ENCODE measurements around the gene KIAA1755.

KIAA1755 gene

GRCh38 chr20:38217791-38218565, 42.6 kb downstream of the KIAA1755 start:
- DNase-seq (ENCODE audit: low read depth, low spot score): no peak

- DNase-seq (ENCODE audit: low read depth, low spot score): no peak
These were observed 43.6 kb downstream of the KIAA1755 start for GRCh38 chr20:38216746-38217595.

GRCh38 chr20:38216201-38216600, 44.3 kb downstream of the KIAA1755 start:
- DNase-seq (ENCODE audit: low read depth, low spot score): no peak

DNA sequence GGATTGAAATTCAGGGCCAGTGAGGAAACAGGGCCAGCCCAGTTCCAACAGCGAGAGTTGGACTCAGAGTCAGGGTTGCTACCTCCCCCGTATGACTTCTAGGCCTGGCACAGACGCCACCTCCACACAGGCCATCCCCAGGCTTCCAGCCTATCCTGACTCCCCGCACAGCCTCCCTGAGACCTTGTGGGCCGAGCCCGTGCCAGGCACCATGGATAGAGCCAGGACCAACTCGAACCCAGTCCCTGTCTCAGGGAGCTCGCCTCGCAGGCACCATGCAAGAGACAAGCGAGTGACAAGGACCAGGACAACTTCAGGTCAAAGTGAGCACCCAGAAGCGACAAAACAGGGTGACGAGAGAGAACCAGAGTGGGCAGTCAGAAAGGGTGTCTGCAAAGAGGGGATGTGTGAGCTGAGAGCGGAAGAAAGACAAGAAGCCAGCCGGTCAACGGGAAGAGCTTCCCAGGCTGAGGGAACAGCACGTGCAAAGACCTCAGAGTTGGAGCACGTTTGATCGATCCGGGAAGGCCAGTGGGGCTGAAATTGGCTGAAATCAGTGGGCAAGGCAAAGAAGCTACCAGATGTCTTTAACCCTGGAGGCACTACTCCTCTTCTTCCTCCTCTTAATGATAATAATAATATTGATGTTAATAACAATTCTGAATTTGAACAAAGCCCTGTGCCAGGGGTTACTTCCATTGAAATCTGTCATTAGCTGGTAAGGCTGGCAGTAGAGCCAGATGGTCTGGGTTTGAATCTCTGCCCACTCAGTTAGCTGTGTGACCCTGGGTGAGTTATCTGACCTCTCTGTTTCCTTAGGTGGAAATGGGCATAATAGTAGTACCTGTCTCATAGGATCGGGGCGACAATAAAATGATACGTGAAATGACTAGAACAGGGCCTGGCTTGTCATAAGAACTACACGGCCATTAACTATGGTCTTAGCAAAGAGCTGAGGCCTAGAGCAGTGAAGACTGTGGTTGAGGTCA, 45.0 kb downstream of the KIAA1755 start:
- no peak for DNase-seq (ENCODE audit: low read depth, low spot score)

DNA sequence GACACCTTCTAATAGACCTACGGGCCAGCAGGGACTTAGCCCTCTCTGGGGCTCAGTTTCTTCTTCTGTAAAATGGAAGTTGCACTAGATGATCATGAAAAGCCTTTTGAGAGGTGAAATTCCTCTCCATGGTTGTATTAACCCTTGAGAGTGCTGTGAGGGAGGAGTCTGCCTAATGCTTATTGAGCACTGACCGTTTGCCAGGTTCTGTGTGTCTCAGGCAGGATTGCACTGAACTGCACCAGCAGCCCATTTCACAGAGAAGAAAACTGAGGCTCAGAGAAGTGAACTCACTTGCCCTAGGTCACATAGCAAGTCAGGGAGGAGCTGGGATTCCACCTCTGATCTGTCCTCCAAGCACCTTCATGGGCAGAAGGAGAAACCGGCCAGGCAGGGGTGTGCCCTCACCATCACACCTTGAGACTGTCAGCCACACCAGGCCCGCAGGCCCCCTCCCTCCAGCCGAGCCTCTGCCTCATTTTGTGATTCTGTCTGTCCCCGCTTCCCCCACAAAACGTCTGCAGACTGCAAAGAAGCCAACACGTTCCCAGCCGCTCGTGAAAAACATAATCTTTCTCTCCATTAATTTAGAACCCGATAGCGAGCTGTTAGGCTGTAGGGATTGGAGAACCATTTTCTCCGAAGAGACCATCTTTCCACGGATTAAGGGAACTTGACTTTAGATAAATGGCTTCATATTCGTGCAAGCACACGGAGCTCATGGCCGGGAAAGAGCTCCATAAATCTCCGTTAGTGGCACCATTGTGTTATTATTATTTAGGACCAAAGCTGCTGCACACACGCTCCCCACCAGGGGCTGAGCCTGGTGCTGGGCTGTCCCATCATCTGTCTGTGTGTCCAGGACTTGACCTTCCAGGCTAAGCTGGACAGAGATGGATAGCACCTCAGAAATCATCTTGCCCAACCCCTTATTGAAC, 46.0 kb downstream of the KIAA1755 start:
- DNase-seq (ENCODE audit: low read depth, low spot score): no peak

DNA sequence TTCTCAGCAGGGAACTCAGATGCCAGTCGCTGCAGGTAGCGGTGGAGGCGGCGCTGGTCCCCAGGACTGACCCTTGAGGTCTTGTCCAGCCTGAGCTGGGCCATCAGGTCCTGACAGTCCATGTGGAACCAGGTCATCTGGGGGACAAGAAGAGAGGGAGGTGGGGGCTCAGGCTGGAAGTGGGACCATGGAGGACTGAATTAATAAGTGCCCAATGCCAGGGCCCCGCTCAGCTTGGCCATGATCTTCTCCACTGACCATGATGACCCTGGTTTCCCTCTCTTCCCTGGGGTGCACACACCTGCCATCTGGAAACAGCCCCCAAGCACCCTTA, 47.0 kb downstream of the KIAA1755 start:
- no peak for DNase-seq (ENCODE audit: low read depth, low spot score)

- DNase-seq (ENCODE audit: low read depth, low spot score): no peak
These were observed 47.5 kb downstream of the KIAA1755 start for GRCh38 chr20:38212806-38213606.

DNA sequence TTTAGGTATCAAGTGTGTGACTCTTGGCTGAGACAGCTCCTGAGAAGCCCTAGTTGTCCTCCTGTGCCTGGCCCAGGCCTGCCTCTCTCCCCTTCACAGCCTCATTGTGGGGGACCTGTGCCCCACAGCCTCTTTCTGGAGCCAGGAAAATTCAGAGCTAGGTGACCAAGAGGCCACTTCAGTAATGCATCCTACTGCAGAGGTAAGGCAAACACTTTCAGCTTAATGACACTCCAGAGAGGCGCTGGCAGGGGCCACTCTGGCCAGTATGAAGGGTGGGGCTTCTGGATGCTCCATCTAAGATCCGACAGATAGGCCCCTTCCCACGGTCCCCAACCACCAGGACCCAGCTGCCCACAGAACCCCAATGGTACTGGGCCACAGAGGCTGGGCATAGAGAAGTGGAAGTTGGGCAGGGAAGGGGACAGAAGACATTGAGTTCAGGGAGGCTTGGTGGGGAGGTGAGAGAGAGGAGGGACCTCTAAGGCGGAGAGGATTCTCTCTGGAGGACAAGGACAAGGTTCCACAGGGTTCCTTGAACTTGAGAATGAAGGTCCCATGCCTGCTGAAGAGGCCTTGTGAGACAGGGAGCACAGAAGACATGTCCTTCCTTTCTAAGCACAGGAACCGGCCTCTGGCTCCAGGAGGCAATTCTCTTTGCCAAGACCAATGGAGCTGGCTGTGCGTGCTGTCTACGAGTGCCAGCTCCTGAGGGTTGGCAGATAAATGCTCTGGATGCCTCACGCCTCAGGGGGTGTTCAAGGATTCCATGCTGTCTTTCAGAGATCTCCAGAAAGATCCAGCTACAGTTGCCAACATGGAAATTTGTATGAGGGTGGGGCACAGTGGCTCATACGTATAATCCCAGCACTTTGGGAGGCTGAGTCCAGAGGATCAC, 49.1 kb downstream of the KIAA1755 start:
- DNase-seq (ENCODE audit: low read depth, low spot score): no peak

DNA sequence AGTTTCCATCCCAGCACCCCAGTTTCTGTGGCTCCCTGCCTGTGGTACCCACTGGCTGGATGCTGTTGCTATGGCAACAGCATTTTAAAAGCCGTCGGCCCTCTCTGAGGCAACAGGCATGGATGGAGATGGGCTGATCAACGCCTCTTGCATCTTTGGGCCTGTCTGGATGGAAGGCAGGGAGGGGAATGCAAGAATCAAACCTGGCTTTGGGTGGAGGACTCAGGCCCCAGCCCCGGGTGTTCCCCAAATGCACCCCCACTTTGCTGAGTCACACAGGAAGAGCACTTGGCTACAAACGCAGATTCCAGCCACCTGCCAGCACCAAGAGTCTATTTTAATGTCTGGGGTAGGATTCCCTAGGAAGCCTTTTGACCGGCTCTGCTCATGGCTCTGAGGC, 49.8 kb downstream of the KIAA1755 start:
- DNase-seq (ENCODE audit: low read depth, low spot score): no peak

DNA sequence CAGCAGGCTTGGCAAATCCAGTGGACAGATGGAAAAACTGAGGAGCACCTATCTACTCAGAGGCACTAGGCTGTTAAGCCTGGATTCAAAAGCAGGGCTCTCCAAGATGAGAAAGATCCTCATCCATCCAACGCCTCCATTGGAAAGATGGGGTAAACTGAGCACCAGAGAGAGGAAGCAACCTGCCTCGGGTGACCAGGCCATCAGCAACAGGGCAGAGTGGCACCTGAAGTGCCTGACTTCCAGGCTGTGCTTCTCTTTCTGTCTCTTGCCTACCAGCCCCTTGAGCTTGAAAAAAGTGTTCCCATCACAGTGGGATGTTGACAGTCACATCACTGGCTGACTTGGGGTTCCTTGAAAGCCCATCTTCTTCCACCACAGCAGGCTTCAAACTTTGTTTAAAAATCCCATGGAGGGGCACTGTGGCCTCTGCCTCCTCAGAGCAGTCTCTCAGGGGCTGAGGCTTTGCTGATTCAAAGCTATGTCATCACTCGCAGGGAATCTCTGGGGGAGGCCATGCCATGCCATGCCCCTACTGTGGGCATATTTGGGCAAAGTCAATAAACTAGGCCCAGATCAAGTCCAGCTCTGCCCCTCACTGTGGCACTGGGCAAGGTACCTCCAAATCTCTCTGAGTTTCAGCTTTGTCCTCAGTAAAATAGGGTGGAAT, 50.7 kb downstream of the KIAA1755 start:
- DNase-seq (ENCODE audit: low read depth, low spot score): no peak

DNA sequence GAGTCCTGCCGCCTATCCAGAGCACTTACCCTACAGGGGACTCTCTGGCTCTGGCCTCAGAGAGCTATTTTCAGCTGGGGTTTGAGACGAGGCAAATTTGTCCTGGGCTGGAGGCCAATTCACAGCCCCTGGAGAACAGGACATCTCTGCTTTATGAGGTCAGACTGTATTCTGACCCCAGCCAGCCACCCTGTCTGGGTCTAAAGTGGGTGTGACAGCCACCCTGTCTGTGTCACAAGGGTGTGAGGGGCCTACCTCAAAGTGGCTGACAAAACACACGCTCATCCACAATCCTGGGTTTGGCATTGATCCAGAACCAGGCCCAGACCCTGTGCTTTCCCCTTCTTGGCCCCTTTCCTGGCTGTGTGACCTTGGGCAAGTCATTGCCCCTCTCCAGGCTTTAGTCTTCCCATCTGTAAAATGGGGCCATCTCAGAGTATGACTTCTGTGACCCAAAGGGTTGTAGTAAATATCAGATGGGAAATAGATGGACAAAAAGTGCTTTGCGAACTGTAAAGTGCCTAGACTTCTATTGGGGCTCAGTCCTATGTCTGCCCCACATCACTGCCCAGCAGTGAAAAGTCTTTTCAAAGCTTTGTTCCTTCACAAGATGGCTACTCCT, 51.4 kb downstream of the KIAA1755 start:
- DNase-seq (ENCODE audit: low read depth, low spot score): no peak

GRCh38 chr20:38208523-38208922, 52.0 kb downstream of the KIAA1755 start:
- DNase-seq (ENCODE audit: low read depth, low spot score): no peak

DNA sequence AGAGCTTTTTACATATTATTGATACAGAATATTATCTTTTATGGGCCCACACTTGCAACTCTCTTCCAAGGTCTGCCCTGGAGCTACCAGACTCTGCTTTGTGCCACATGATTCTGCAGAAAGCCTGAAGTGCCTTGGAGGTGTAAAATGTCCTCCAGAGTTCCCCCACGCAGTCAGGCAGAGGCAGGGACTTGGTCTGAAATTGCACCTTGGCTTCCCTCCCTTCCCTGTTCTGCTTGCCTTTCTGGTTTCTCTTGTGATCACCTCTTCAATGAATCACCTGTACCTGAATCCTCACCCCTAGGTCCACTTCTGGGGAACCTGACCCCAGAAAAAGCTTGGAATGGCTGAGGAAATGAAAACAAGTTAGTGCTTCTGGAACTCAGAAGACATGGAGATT, 52.4 kb downstream of the KIAA1755 start:
- DNase-seq (ENCODE audit: low read depth, low spot score): no peak

GRCh38 chr20:38207621-38208020, 52.9 kb downstream of the KIAA1755 start:
- no peak for DNase-seq (ENCODE audit: low read depth, low spot score)

GRCh38 chr20:38205001-38205400, 55.5 kb downstream of the KIAA1755 start:
- no peak for DNase-seq (ENCODE audit: low read depth, low spot score)

DNA sequence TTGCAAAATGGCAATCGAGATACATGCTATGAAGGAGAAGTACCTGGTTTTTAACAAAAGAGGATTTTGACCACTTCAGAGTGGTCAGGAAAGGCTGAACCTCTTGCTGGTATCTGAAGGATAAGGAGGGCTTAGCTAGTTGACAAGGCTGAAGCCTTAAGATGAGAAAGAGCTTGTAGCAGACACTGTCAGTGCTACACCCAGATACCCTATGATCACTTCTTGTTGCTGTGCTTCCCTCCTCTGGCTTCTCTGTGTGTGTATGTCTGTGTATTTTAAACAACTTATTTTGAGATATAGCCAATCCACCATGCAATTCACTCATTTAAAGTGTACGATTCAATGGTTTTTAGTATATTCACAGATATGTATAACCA, 56.6 kb downstream of the KIAA1755 start:
- no peak for DNase-seq (ENCODE audit: low read depth, low spot score)

GRCh38 chr20:38203337-38203980, 57.1 kb downstream of the KIAA1755 start:
- DNase-seq (ENCODE audit: low read depth, low spot score): no peak

DNA sequence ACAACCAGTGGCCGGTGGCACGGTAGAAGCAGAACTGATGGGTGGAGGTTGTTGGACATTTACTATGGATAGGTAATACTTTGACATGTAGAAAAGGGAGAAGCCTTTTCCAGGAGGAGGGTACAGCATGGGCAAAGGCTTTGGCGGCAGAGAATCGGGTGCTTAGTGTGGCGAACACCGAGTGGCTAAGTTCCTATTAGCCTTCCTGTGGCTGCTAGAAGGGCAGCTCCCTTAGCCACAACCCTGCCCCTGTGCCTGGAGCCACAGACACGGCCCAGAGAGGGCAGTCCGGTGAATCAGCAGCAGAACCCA, 57.6 kb downstream of the KIAA1755 start:
- no peak for DNase-seq (ENCODE audit: low read depth, low spot score)
